Keratinocyte (primary cell): ENCODE data around the gene MAPK7. TPM values are rescaled to one million over a fixed set of nuclear protein-coding genes. Genes with fewer than 3 reads are reported as not detected.

Experiments used
- DNase-seq: peaks from one replicate; pipeline ENCODE4 v3.0.0-alpha.2; 2011; ENCODE audit warnings: low read depth, missing footprints, low spot score
- FAIRE-seq: peaks from 2 replicates; lab custom pipeline; 2011; peaks lifted over from hg19 to GRCh38; lab: Jason Lieb, UNC
- H2AFZ ChIP-seq: 2 replicates; pipeline ENCODE4 v1.6.0; 2012; ENCODE audit warnings: low read length, control low read depth, inconsistent platforms; ENCODE audit not compliant: control insufficient read depth
- H3K27ac ChIP-seq: 2 replicates; pipeline ENCODE4 v1.5.1; 2011; ENCODE audit warnings: low read length; ENCODE audit not compliant: control insufficient read depth, insufficient read depth
- H3K27me3 ChIP-seq: 3 replicates; pipeline ENCODE4 v1.6.0; 2011; ENCODE audit warnings: low read length; ENCODE audit not compliant: control insufficient read depth, insufficient read depth; ENCODE audit errors: extremely low read depth
- H3K36me3 ChIP-seq, 2 experiments: 2 replicates in 1 of 2; 3 replicates in 1 of 2; pipeline ENCODE4 v1.5.1; 2011; ENCODE audit warnings: low read length in 2 of 2, mild to moderate bottlenecking in 1 of 2; ENCODE audit not compliant: control insufficient read depth in 2 of 2, insufficient read depth in 2 of 2; ENCODE audit errors: extremely low read depth in 1 of 2
- H3K4me1 ChIP-seq: 3 replicates; pipeline ENCODE4 v1.5.1; 2011; ENCODE audit warnings: low read length; ENCODE audit not compliant: control insufficient read depth, insufficient read depth; ENCODE audit errors: extremely low read depth
- H3K4me2 ChIP-seq: 3 replicates; pipeline ENCODE4 v1.6.0; 2011; ENCODE audit warnings: low read depth, low read length; ENCODE audit not compliant: control insufficient read depth, insufficient read depth; ENCODE audit errors: extremely low read depth
- H3K4me3 ChIP-seq, 3 experiments: fragments of 200-600 bp in 1 of 3; sonication (generic) in 1 of 3; 2 replicates in 2 of 3; 3 replicates in 1 of 3; pipeline ENCODE4 v1.5.1; 2011 to 2016; ENCODE audit warnings: low read length in 3 of 3, mild to moderate bottlenecking in 3 of 3, control low read depth in 2 of 3, inconsistent platforms in 1 of 3, low read depth in 1 of 3, mixed read lengths in 1 of 3, mixed run types in 1 of 3, moderate library complexity in 1 of 3; ENCODE audit not compliant: control insufficient read depth in 2 of 3, insufficient read depth in 2 of 3; ENCODE audit errors: extremely low read depth in 1 of 3
- H3K79me2 ChIP-seq: 2 replicates; pipeline ENCODE4 v1.6.0; 2012; ENCODE audit warnings: low read length; ENCODE audit not compliant: control insufficient read depth, insufficient read depth
- H3K9ac ChIP-seq: 3 replicates; pipeline ENCODE4 v1.6.0; 2011; ENCODE audit warnings: low read length; ENCODE audit not compliant: control insufficient read depth, insufficient read depth; ENCODE audit errors: extremely low read depth
- H3K9me1 ChIP-seq: 3 replicates; pipeline ENCODE4 v1.6.0; 2011; ENCODE audit warnings: low read length; ENCODE audit not compliant: control insufficient read depth, insufficient read depth; ENCODE audit errors: extremely low read depth
- H3K9me3 ChIP-seq: 2 replicates; pipeline ENCODE4 v1.5.1; 2012; ENCODE audit warnings: low read depth, low read length; ENCODE audit not compliant: control insufficient read depth
- H4K20me1 ChIP-seq: 3 replicates; pipeline ENCODE4 v1.6.0; 2011; ENCODE audit warnings: low read length; ENCODE audit not compliant: control insufficient read depth, insufficient read depth; ENCODE audit errors: extremely low read depth
- EZH2 ChIP-seq: IDR thresholded peaks from one replicate; pipeline ENCODE4 v1.6.1; 2012; ENCODE audit warnings: inconsistent platforms, mild to moderate bottlenecking, low read length, moderate library complexity
- dilution Hi-C: fragments of 300-500 bp; cut with MboI; formaldehyde crosslinking; loops from one replicate; pipeline ENCODE4 v1.7.0; 2020; ENCODE audit warnings: low sequenced_read_pairs; ENCODE audit not compliant: extremely low pct_ligation_motif_present
- polyA plus RNA-seq, 5 experiments: library from polyadenylated mRNA; depleted of rRNA in 3 of 5; stranded (reverse) in 3 of 5; stranded (forward) in 1 of 5; unstranded in 1 of 5; fragments of >200 nt; gene quantifications; 1 replicate in 1 of 5; 2 replicates in 3 of 5; 3 replicates in 1 of 5; pipeline versions ENCODE4 v1.2.1 to v1.2.3, GENCODE V29; 2011 to 2012; ENCODE audit warnings: missing spikeins in 2 of 5, low read depth in 1 of 5, low replicate concordance in 1 of 5
- TF ChIP-seq, protein P1 (sequence below), 3 experiments: IDR thresholded peaks in 1 of 3; conservative IDR thresholded peaks in 1 of 3; optimal IDR thresholded peaks in 1 of 3; 2 replicates in 2 of 3; 3 replicates in 1 of 3; pipeline versions ENCODE3 to v1.5.1; 2011; ENCODE audit warnings: low read length in 3 of 3, mild to moderate bottlenecking in 3 of 3, moderate library complexity in 2 of 3, control low read depth in 1 of 3, inconsistent platforms in 1 of 3; ENCODE audit not compliant: insufficient read depth in 2 of 3; ENCODE audit errors: extremely low read depth in 1 of 3

Gene MAPK7
- polyA plus RNA-seq, 1 donor (not counting 4 experiments of a cell fraction or from before 2014, with no cell fraction given) = 4.3 TPM

GRCh38 chr17:19409509-19409908 is 31.2 kb downstream of the MAPK7 start:
- peaks cover 14% of the 10 kb centered on the region for H3K4me1 ChIP-seq
- FAIRE-seq (peak; percentile 94), DNase-seq (peak; percentile 53)
- peak overlapping the region; percentile 42 for H2AFZ ChIP-seq
- H3K9ac ChIP-seq = no peak overlapping the region
- no peaks in the 10 kb centered on the region for H3K9me3 ChIP-seq
- H3K9me1 ChIP-seq = peaks cover 2% of the 10 kb centered on the region
- H3K27ac ChIP-seq = no peak overlapping the region
- TF ChIP-seq, protein P1, sequence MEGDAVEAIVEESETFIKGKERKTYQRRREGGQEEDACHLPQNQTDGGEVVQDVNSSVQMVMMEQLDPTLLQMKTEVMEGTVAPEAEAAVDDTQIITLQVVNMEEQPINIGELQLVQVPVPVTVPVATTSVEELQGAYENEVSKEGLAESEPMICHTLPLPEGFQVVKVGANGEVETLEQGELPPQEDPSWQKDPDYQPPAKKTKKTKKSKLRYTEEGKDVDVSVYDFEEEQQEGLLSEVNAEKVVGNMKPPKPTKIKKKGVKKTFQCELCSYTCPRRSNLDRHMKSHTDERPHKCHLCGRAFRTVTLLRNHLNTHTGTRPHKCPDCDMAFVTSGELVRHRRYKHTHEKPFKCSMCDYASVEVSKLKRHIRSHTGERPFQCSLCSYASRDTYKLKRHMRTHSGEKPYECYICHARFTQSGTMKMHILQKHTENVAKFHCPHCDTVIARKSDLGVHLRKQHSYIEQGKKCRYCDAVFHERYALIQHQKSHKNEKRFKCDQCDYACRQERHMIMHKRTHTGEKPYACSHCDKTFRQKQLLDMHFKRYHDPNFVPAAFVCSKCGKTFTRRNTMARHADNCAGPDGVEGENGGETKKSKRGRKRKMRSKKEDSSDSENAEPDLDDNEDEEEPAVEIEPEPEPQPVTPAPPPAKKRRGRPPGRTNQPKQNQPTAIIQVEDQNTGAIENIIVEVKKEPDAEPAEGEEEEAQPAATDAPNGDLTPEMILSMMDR (optimal IDR thresholded peaks at IDR 0.05 in 1 of 3, IDR thresholded peaks at IDR 0.05 in 1 of 3, conservative IDR thresholded peaks at IDR 0.05 in 1 of 3; ENCODE audit: extremely low read depth in 1 of 3, insufficient read depth in 2 of 3, low read length in 3 of 3) = no peak
- no peak for TF ChIP-seq EZH2
- H3K79me2 ChIP-seq = no peaks in the 10 kb centered on the region
- no peaks in the 10 kb centered on the region for H3K36me3 ChIP-seq
- peaks cover 4% of the 10 kb centered on the region for H3K27me3 ChIP-seq
- dilution Hi-C loops = no loop called here
- peak overlapping the region in 1 of 3 experiments; percentile 31 for H3K4me3 ChIP-seq
- H4K20me1 ChIP-seq = no peaks in the 10 kb centered on the region
- peak overlapping the region; percentile 55 for H3K4me2 ChIP-seq

DNA sequence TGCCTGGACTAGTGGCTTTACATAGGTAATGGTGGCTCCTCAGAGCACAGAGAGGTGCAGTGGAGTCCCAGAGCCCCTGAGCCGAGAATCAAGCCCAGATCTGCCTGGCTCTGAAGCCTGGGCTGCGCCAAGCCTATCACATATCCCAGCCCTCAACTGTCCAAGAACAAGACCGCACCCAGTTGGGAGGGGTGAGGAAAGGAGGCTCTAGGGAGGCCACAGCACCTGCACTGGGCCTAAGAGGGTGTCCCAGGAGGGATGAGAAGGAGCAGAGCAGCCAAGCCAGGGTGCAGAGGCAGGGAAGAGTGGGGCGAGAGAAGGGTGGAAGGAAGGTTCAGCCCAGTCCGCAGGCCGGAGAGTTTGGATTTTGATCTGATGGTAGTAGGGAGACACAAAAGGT is 31.8 kb downstream of the MAPK7 start:
- Histone ChIP-seq H3K79me2 (no peaks in the 10 kb centered on the region), H3K27ac (no peak overlapping the region), H3K4me2 (peak overlapping the region; percentile 55), H3K9me3 (no peaks in the 10 kb centered on the region), H4K20me1 (no peaks in the 10 kb centered on the region), H3K36me3 (no peaks in the 10 kb centered on the region), H3K9me1 (peaks cover 2% of the 10 kb centered on the region), H3K4me3 (peak overlapping the region in 1 of 3 experiments; percentile 31), H2AFZ (no peak overlapping the region), H3K27me3 (peaks cover 6% of the 10 kb centered on the region), H3K9ac (no peak overlapping the region), H3K4me1 (peaks cover 14% of the 10 kb centered on the region)
- dilution Hi-C loops = no loop called here
- DNase-seq (no peak), FAIRE-seq (no peak)
- TF ChIP-seq, protein P1 (optimal IDR thresholded peaks at IDR 0.05 in 1 of 3, IDR thresholded peaks at IDR 0.05 in 1 of 3, conservative IDR thresholded peaks at IDR 0.05 in 1 of 3; ENCODE audit: extremely low read depth in 1 of 3, insufficient read depth in 2 of 3, low read length in 3 of 3) = no peak
- no peak for TF ChIP-seq EZH2
